Mesendoderm (in vitro differentiated cells): ENCODE results near the gene ECT2L. TPM values are rescaled to one million over a fixed set of nuclear protein-coding genes. Genes with fewer than 3 reads are reported as not detected.

Experiments
- DNase-seq: peaks from one replicate; pipeline ENCODE4 v3.0.0; 2013
- H2AK5ac ChIP-seq: 2 replicates; pipeline ENCODE4 v1.6.1; 2013; ENCODE audit warnings: low read length, inconsistent platforms
- H2BK120ac ChIP-seq: 2 replicates; pipeline ENCODE4 v1.6.1; 2013; ENCODE audit warnings: low read depth, mild to moderate bottlenecking, low read length, moderate library complexity, mixed read lengths
- H2BK15ac ChIP-seq: replicated peaks from 2 replicates; pipeline ENCODE4 v1.6.1; 2013; ENCODE audit warnings: low read depth, mild to moderate bottlenecking, moderate library complexity
- H2BK5ac ChIP-seq: 2 replicates; pipeline ENCODE4 v1.6.1; 2013; ENCODE audit warnings: low read length, inconsistent platforms
- H3K18ac ChIP-seq: 2 replicates; pipeline ENCODE4 v1.6.1; 2013; ENCODE audit warnings: mild to moderate bottlenecking, low read length, mixed read lengths
- H3K23ac ChIP-seq: one replicate; pipeline ENCODE4 v1.6.1; 2013; ENCODE audit warnings: low read length
- H3K27ac ChIP-seq: 2 replicates; pipeline ENCODE4 v1.5.1; 2013; ENCODE audit warnings: low read depth, mild to moderate bottlenecking, inconsistent platforms, low read length, moderate library complexity
- H3K27me3 ChIP-seq: 2 replicates; pipeline ENCODE4 v1.6.1; 2013; ENCODE audit warnings: low read length, control low read depth, mild to moderate bottlenecking, inconsistent platforms; ENCODE audit not compliant: insufficient read depth, poor library complexity
- H3K36me3 ChIP-seq: 2 replicates; pipeline ENCODE4 v1.6.1; 2013; ENCODE audit warnings: low read length, inconsistent platforms; ENCODE audit not compliant: control insufficient read depth, insufficient read depth
- H3K4ac ChIP-seq: one replicate; pipeline ENCODE4 v1.6.1; 2013; ENCODE audit warnings: low read depth, mild to moderate bottlenecking, low read length, moderate library complexity
- H3K4me1 ChIP-seq: 2 replicates; pipeline ENCODE4 v1.6.1; 2013; ENCODE audit warnings: low read depth, low read length, inconsistent platforms; ENCODE audit not compliant: control insufficient read depth
- H3K4me2 ChIP-seq: 2 replicates; pipeline ENCODE4 v1.6.1; 2013; ENCODE audit warnings: low read length
- H3K4me3 ChIP-seq: 2 replicates; pipeline ENCODE4 v1.5.1; 2013; ENCODE audit warnings: mild to moderate bottlenecking, low read length
- H3K56ac ChIP-seq: one replicate; pipeline ENCODE4 v1.6.1; 2013; ENCODE audit warnings: low read length
- H3K79me1 ChIP-seq: 2 replicates; pipeline ENCODE4 v1.6.1; 2013; ENCODE audit warnings: low read length, inconsistent platforms
- H3K79me2 ChIP-seq: 2 replicates; pipeline ENCODE4 v1.6.1; 2013; ENCODE audit warnings: mild to moderate bottlenecking, low read length; ENCODE audit not compliant: control insufficient read depth, insufficient read depth
- H3K9ac ChIP-seq: 2 replicates; pipeline ENCODE4 v1.6.1; 2013; ENCODE audit warnings: low read length, inconsistent platforms
- H4K5ac ChIP-seq: one replicate; pipeline ENCODE4 v1.6.1; 2013; ENCODE audit warnings: low read length
- H4K8ac ChIP-seq: one replicate; pipeline ENCODE4 v1.6.1; 2013; ENCODE audit warnings: low read depth, mild to moderate bottlenecking, control low read depth, low read length, moderate library complexity
- WGBS: extraction: QIAGEN DNeasy Blood & Tissue Kit; methylation state at CpG from one replicate; pipeline ENCODE4 v1.1.7; 2013; ENCODE audit warnings: low lambda C conversion rate, missing lambda C conversion rate; ENCODE audit not compliant: insufficient coverage; ENCODE audit errors: extremely low coverage; 5-methylcytosine and 5-hydroxymethylcytosine counted together
- polyA plus RNA-seq, 2 experiments: library from polyadenylated mRNA; stranded (reverse); fragments of 200-250 nt; gene quantifications; one replicate each; pipeline ENCODE4 v1.2.3, GENCODE V29; 2013

Gene ECT2L
- polyA plus RNA-seq (2013, experiment 1 of 2), result not detected
- not detected for polyA plus RNA-seq (2013, experiment 2 of 2)

DNA sequence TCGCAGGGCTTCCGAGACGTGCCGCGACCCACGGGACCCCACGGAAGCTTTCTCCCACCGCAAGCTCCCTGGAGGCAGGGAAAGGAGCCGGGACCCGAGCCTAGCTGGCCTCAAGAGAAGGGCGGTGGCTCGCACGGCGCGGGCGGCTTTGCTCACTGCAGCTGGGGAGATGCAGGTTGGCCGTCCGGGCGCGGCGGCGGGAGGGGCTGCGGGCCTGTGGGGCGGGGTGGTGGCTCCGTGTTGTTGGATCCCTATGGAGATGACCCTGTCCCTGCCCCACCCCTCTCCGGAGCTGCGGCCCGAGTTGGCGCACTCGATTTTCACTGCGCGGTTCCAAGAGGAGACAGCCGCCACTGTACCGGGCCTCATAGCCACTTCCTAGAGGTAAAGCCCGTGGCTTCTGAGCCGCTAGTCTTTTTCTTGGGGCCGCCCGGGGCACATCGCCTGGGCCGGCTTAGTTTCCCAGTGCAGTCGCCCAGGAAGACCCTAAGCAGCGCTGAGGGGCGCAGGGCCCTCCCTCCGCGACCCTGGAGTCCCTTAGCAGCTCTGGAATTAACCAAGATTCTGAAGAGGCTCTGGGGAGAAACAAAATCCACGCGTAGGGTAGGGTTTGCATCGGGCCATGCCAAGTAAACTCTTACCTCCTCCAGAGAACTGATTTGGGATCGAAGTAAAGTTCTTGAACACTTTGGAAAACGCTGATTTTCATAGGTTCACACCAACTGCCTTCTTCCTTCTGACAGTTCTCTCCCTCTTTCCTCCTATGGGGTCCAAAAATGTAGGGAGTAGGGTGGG, at the start of gene ECT2L:
ECT2L (plus strand) TSS at position 279 of the 795 bp plus-strand sequence. CDS start 17,188 bp downstream, outside the sequence.
- Histone ChIP-seq H3K36me3 (no peaks in the 10 kb centered on the region), H4K5ac (no peak within 1 kb of the TSS), H3K4me1 (no peaks in the 10 kb centered on the region), H2BK5ac (no peak within 1 kb of the TSS), H3K4me2 (peak within 1 kb of the TSS; percentile 61), H2AK5ac (no peak within 1 kb of the TSS), H3K79me2 (no peaks in the 10 kb centered on the region), H3K9ac (peak within 1 kb of the TSS; percentile 66), H3K4ac (no peak within 1 kb of the TSS), H3K23ac (no peak within 1 kb of the TSS), H2BK120ac (no peak within 1 kb of the TSS), H3K27ac (no peak within 1 kb of the TSS), H3K56ac (peak within 1 kb of the TSS; percentile 80), H3K27me3 (no peaks in the 10 kb centered on the region), H4K8ac (peak within 1 kb of the TSS; percentile 83), H2BK15ac (no peak within 1 kb of the TSS), H3K4me3 (peak within 1 kb of the TSS; percentile 17), H3K79me1 (no peaks in the 10 kb centered on the region), H3K18ac (peak within 1 kb of the TSS; percentile 73)
- no CpG with 5 or more reads among the region's 50 CpGs for WGBS
- DNase-seq, result peak; percentile 89

- Histone ChIP-seq H3K18ac (no peak overlapping the region), H2AK5ac (no peak overlapping the region), H2BK5ac (no peak overlapping the region), H4K8ac (no peak overlapping the region), H3K79me1 (no peaks in the 10 kb centered on the region), H3K9ac (no peak overlapping the region), H3K36me3 (no peaks in the 10 kb centered on the region), H3K4me2 (no peak overlapping the region), H3K4me1 (no peaks in the 10 kb centered on the region), H3K79me2 (no peaks in the 10 kb centered on the region), H2BK15ac (no peak overlapping the region), H3K27ac (no peak overlapping the region), H3K4me3 (no peak overlapping the region), H2BK120ac (no peak overlapping the region), H3K4ac (no peak overlapping the region), H3K23ac (no peak overlapping the region), H3K56ac (no peak overlapping the region), H4K5ac (no peak overlapping the region), H3K27me3 (no peaks in the 10 kb centered on the region)
- DNase-seq, result peak; percentile 27
- no CpG with 5 or more reads among the region's 4 CpGs for WGBS
Measured at GRCh38 chr6:138752017-138752416, 43.9 kb upstream of the ECT2L start.

- no peak for DNase-seq
- no CpG with 5 or more reads among the region's 4 CpGs for WGBS
Measured at GRCh38 chr6:138757136-138757535, 38.8 kb upstream of the ECT2L start.

GRCh38 chr6:138765896-138766655, 29.8 kb upstream of the ECT2L start:
- peak; percentile 19 for DNase-seq

More at GRCh38 chr6:138757136-138757535, 38.8 kb upstream of the ECT2L start:
- no peak overlapping the region for H3K23ac ChIP-seq
- H3K18ac ChIP-seq, result no peak overlapping the region
- H3K4me1 ChIP-seq, result no peaks in the 10 kb centered on the region
- H3K56ac ChIP-seq, result no peak overlapping the region
- no peaks in the 10 kb centered on the region for H3K27me3 ChIP-seq
- H2BK5ac ChIP-seq, result no peak overlapping the region
- no peak overlapping the region for H2BK15ac ChIP-seq
- no peak overlapping the region for H3K4ac ChIP-seq
- no peak overlapping the region for H4K8ac ChIP-seq
- H3K4me2 ChIP-seq, result no peak overlapping the region
- H3K27ac ChIP-seq, result no peak overlapping the region
- H3K4me3 ChIP-seq, result no peak overlapping the region
- H3K9ac ChIP-seq, result no peak overlapping the region
- no peaks in the 10 kb centered on the region for H3K79me1 ChIP-seq
- H2BK120ac ChIP-seq, result no peak overlapping the region
- H3K79me2 ChIP-seq, result no peaks in the 10 kb centered on the region
- no peak overlapping the region for H4K5ac ChIP-seq
- no peaks in the 10 kb centered on the region for H3K36me3 ChIP-seq
- no peak overlapping the region for H2AK5ac ChIP-seq

GRCh38 chr6:138769102-138769676, 26.7 kb upstream of the ECT2L start:
- Histone ChIP-seq H4K8ac (no peak overlapping the region), H3K27me3 (no peaks in the 10 kb centered on the region), H3K18ac (no peak overlapping the region), H2BK15ac (no peak overlapping the region), H3K4me2 (no peak overlapping the region), H2BK120ac (no peak overlapping the region), H3K79me2 (no peaks in the 10 kb centered on the region), H2BK5ac (no peak overlapping the region), H3K4ac (no peak overlapping the region), H3K79me1 (no peaks in the 10 kb centered on the region), H3K9ac (no peak overlapping the region), H3K27ac (no peak overlapping the region), H3K4me1 (no peaks in the 10 kb centered on the region), H3K36me3 (no peaks in the 10 kb centered on the region), H3K23ac (no peak overlapping the region), H2AK5ac (no peak overlapping the region), H3K4me3 (no peak overlapping the region), H3K56ac (no peak overlapping the region), H4K5ac (no peak overlapping the region)
- WGBS, result no CpG with 5 or more reads among the region's 6 CpGs
- no peak for DNase-seq

More at GRCh38 chr6:138765896-138766655, 29.8 kb upstream of the ECT2L start:
- no peaks in the 10 kb centered on the region for H3K4me1 ChIP-seq
- H4K8ac ChIP-seq, result no peak overlapping the region
- H2AK5ac ChIP-seq, result no peak overlapping the region
- H2BK120ac ChIP-seq, result no peak overlapping the region
- no peaks in the 10 kb centered on the region for H3K36me3 ChIP-seq
- no peak overlapping the region for H3K56ac ChIP-seq
- H3K27ac ChIP-seq, result no peak overlapping the region
- no peak overlapping the region for H4K5ac ChIP-seq
- H3K23ac ChIP-seq, result no peak overlapping the region
- WGBS, result no CpG with 5 or more reads among the region's 3 CpGs
- H3K27me3 ChIP-seq, result no peaks in the 10 kb centered on the region
- H3K18ac ChIP-seq, result no peak overlapping the region
- H3K9ac ChIP-seq, result no peak overlapping the region
- no peak overlapping the region for H2BK15ac ChIP-seq
- no peaks in the 10 kb centered on the region for H3K79me1 ChIP-seq
- H3K79me2 ChIP-seq, result no peaks in the 10 kb centered on the region
- no peak overlapping the region for H3K4ac ChIP-seq
- no peak overlapping the region for H2BK5ac ChIP-seq
- H3K4me2 ChIP-seq, result no peak overlapping the region
- H3K4me3 ChIP-seq, result no peak overlapping the region
